Cardiac fibroblast (primary cell): Measurements from ENCODE around the gene EXOC6B.
A peak's percentile ranks its signal among the peaks of the same experiment; 100 is the strongest.

Experiments
- DNase-seq, 2 donors: peaks; one replicate each; pipeline versions ENCODE4 v3.0.0 to v3.0.0-alpha.2; 2010; ENCODE audit warnings: low read depth in 2 of 2
- H3K4me3 ChIP-seq, 2 donors: replicated peaks in 1 of 2; 1 replicate in 1 of 2; 2 replicates in 1 of 2; pipeline ENCODE4 v1.5.1; 2011; ENCODE audit warnings: low read depth in 2 of 2, low read length in 2 of 2, mild to moderate bottlenecking in 2 of 2, moderate library complexity in 1 of 2
- CTCF ChIP-seq: IDR thresholded peaks from one replicate; pipeline ENCODE4 v1.5.1; 2011; ENCODE audit warnings: low read depth, mild to moderate bottlenecking, low read length, inconsistent platforms

Gene EXOC6B

GRCh38 chr2:72191441-72191840, 634.4 kb downstream of the EXOC6B start:
- no peak overlapping the region for H3K4me3 ChIP-seq
- DNase-seq = no peak
- TF ChIP-seq CTCF = no peak

- peak in 1 of 2 donors; percentile 39 for DNase-seq
- no peak for TF ChIP-seq CTCF
- no peak overlapping the region for H3K4me3 ChIP-seq
Measured at GRCh38 chr2:72185206-72185605, 640.6 kb downstream of the EXOC6B start.

- no peak for TF ChIP-seq CTCF
- no peak for DNase-seq
- no peak overlapping the region for H3K4me3 ChIP-seq
Measured at GRCh38 chr2:72183466-72183865, 642.4 kb downstream of the EXOC6B start.

- H3K4me3 ChIP-seq = no peak overlapping the region
- TF ChIP-seq CTCF = no peak
- DNase-seq = no peak
Measured at GRCh38 chr2:72183016-72183415, 642.8 kb downstream of the EXOC6B start.

GRCh38 chr2:72182547-72182946, 643.3 kb downstream of the EXOC6B start:
- no peak overlapping the region for H3K4me3 ChIP-seq
- DNase-seq = no peak
- TF ChIP-seq CTCF = no peak

GRCh38 chr2:72181616-72182015, 644.2 kb downstream of the EXOC6B start:
- TF ChIP-seq CTCF = no peak
- no peak overlapping the region for H3K4me3 ChIP-seq
- DNase-seq = no peak

- no peak for TF ChIP-seq CTCF
- no peak overlapping the region for H3K4me3 ChIP-seq
- no peak for DNase-seq
Measured at GRCh38 chr2:72180351-72180750, 645.5 kb downstream of the EXOC6B start.
